ENCODE results near the gene LPAR2.
"Not testable (repeated sequence)": the region's sequence is repeated elsewhere in the genome, so short reads cannot be mapped to it uniquely, and the experiment has no call there.

Gene LPAR2

GRCh38 chr19:19619849-19620210, 8.2 kb downstream of the LPAR2 start:
- H3K4me3 ChIP-seq (ENCODE audit: low read depth, low read length) = no peak overlapping the region
- TF ChIP-seq CTCF (IDR thresholded peaks at IDR 0.05; ENCODE audit: borderline replicate concordance, insufficient read depth, low read depth, low read length) = no peak

- peak overlapping the region; percentile 43 for H3K4me3 ChIP-seq (ENCODE audit: low read depth, low read length)
- no peak for TF ChIP-seq CTCF (IDR thresholded peaks at IDR 0.05; ENCODE audit: borderline replicate concordance, insufficient read depth, low read depth, low read length)
Measured at GRCh38 chr19:19619181-19619848, 8.7 kb downstream of the LPAR2 start.

- no peak for TF ChIP-seq CTCF (IDR thresholded peaks at IDR 0.05; ENCODE audit: borderline replicate concordance, insufficient read depth, low read depth, low read length)
- peak within 1 kb of the TSS; percentile 68 for H3K4me3 ChIP-seq (ENCODE audit: low read depth, low read length)
Measured at GRCh38 chr19:19618219-19619051, 9.6 kb downstream of the LPAR2 start, which contains the start of gene PBX4. Gene PBX4 (minus strand): TSS chr19:19618687. CDS start chr19:19618629, 58 bp downstream.

- H3K4me3 ChIP-seq (ENCODE audit: low read depth, low read length) = no peak overlapping the region
- TF ChIP-seq CTCF (IDR thresholded peaks at IDR 0.05; ENCODE audit: borderline replicate concordance, insufficient read depth, low read depth, low read length) = no peak
Measured at GRCh38 chr19:19615086-19615485, 12.9 kb downstream of the LPAR2 start.

GRCh38 chr19:19613506-19613905, 14.5 kb downstream of the LPAR2 start:
- no peak for TF ChIP-seq CTCF (IDR thresholded peaks at IDR 0.05; ENCODE audit: borderline replicate concordance, insufficient read depth, low read depth, low read length)
- H3K4me3 ChIP-seq (ENCODE audit: low read depth, low read length) = no peak overlapping the region

GRCh38 chr19:19610376-19611202, 17.4 kb downstream of the LPAR2 start:
- no peak for TF ChIP-seq CTCF (IDR thresholded peaks at IDR 0.05; ENCODE audit: borderline replicate concordance, insufficient read depth, low read depth, low read length)
- no peak overlapping the region for H3K4me3 ChIP-seq (ENCODE audit: low read depth, low read length)

GRCh38 chr19:19606686-19607085, 21.3 kb downstream of the LPAR2 start:
- not testable (repeated sequence) for H3K4me3 ChIP-seq (ENCODE audit: low read depth, low read length)

All from GM12875 (cell line).